OCI-LY7 (cell line): ENCODE measurements around the gene SOS1. TPM values are rescaled to one million over a fixed set of nuclear protein-coding genes. Genes with fewer than 3 reads are reported as not detected.

Source experiments
- BruUV-seq: library from RNA; stranded (reverse); fragments of 400-500 nt; replicated peaks from 2 replicates; lab custom pipeline; 2021; lab: Mats Ljungman, UMichigan
- CTCF ChIA-PET: fragments of 300-600 bp; sonication (Branson Sonifier 250); formaldehyde crosslinking; loops from one replicate; lab custom pipeline; 2022; ENCODE audit warnings: antibody characterized with exemption; ENCODE audit not compliant: unreplicated experiment; lab: Charles Lee
- POLR2A ChIA-PET: fragments of 300-600 bp; sonication (Branson Sonifier 250); formaldehyde crosslinking; loops from one replicate; lab custom pipeline; 2022; ENCODE audit warnings: antibody characterized with exemption; lab: Charles Lee
- DNase-seq: peaks from one replicate; pipeline ENCODE4 v3.0.0-alpha.2; 2015; ENCODE audit warnings: low spot score
- H2AFZ ChIP-seq: fragments of 200-600 bp; sonication (generic), shearing (Covaris generic); 2 replicates; pipeline ENCODE4 v1.6.1; 2014; ENCODE audit warnings: mild to moderate bottlenecking, antibody characterized with exemption, low read length, moderate library complexity
- H3K27ac ChIP-seq: fragments of 200-600 bp; sonication (generic); 2 replicates; pipeline ENCODE4 v1.5.1; 2014; ENCODE audit warnings: mixed run types, low read depth, mild to moderate bottlenecking, moderate library complexity, low read length, inconsistent platforms; ENCODE audit not compliant: poor library complexity, severe bottlenecking
- H3K36me3 ChIP-seq: fragments of 200-600 bp; sonication (generic); 2 replicates; pipeline ENCODE4 v1.6.1; 2014; ENCODE audit warnings: mild to moderate bottlenecking, antibody characterized with exemption, low read length, moderate library complexity, mixed read lengths; ENCODE audit not compliant: insufficient read depth
- H3K4me1 ChIP-seq: fragments of 200-600 bp; sonication (generic); 2 replicates; pipeline ENCODE4 v1.5.1; 2014; ENCODE audit warnings: mild to moderate bottlenecking, low read length; ENCODE audit not compliant: insufficient read depth, poor library complexity, severe bottlenecking
- H3K4me2 ChIP-seq: fragments of 200-600 bp; sonication (generic); 2 replicates; pipeline ENCODE4 v1.6.1; 2014; ENCODE audit warnings: mild to moderate bottlenecking, low read length
- H3K4me3 ChIP-seq: fragments of 200-600 bp; sonication (generic); 2 replicates; pipeline ENCODE4 v1.5.1; 2014; ENCODE audit warnings: mild to moderate bottlenecking, low read depth, low read length; ENCODE audit not compliant: poor library complexity, severe bottlenecking
- H3K79me2 ChIP-seq: fragments of 200-600 bp; sonication (generic); 2 replicates; pipeline ENCODE4 v1.6.1; 2016; ENCODE audit warnings: low read depth, mild to moderate bottlenecking, low read length, moderate library complexity, mixed read lengths; ENCODE audit not compliant: insufficient read depth
- H3K9me2 ChIP-seq: fragments of 200-600 bp; sonication (generic); 2 replicates; pipeline ENCODE4 v1.6.1; 2016; ENCODE audit warnings: mild to moderate bottlenecking, low read length, mixed read lengths; ENCODE audit not compliant: insufficient read depth
- H3K9me3 ChIP-seq: fragments of 200-600 bp; sonication (generic); 2 replicates; pipeline ENCODE4 v1.6.1; 2014; ENCODE audit warnings: mild to moderate bottlenecking, mixed run types, low read length, mixed read lengths
- H4K20me1 ChIP-seq: fragments of 200-600 bp; sonication (generic); 2 replicates; pipeline ENCODE4 v1.6.1; 2014; ENCODE audit warnings: mild to moderate bottlenecking, antibody characterized with exemption, low read length, moderate library complexity, mixed read lengths; ENCODE audit not compliant: insufficient read depth
- CTCF ChIP-seq: fragments of 200-600 bp; sonication (generic); conservative IDR thresholded peaks from 2 replicates; pipeline ENCODE4 v1.5.1; 2014; ENCODE audit warnings: mild to moderate bottlenecking, antibody characterized with exemption, low read length, moderate library complexity, mixed read lengths
- EZH2phosphoT487 ChIP-seq: fragments of 200-600 bp; sonication (generic); IDR thresholded peaks from 2 replicates; pipeline ENCODE4 v1.6.1; 2018; ENCODE audit warnings: low read depth, borderline replicate concordance, mild to moderate bottlenecking, mixed run types, antibody characterized with exemption, low read length, moderate library complexity, mixed read lengths
- intact Hi-C: fragments of 100-400 bp; cut with micrococcal nuclease; formaldehyde crosslinking; loops from one replicate; pipeline ENCODE4 v1.10.0; 2022; ENCODE audit not compliant: unreplicated experiment
- total RNA-seq, 2 experiments: library from RNA; depleted of rRNA in 1 of 2; stranded (reverse); fragments of >200 nt in 1 of 2; shearing (Covaris generic) in 1 of 2; gene quantifications; 2 replicates each; pipeline ENCODE4 v1.2.3, GENCODE V29; 2014 to 2022

The SOS1 gene
- total RNA-seq, 2 experiments from 2014 or later = 21.3 to 40.0 TPM

- H4K20me1 ChIP-seq = no peaks in the 10 kb centered on the region
- intact Hi-C loops = no loop called here
- TF ChIP-seq CTCF (no peak), EZH2phosphoT487 (no peak)
- H2AFZ ChIP-seq = no peak overlapping the region
- CTCF ChIA-PET = no interaction called here
- no peaks in the 10 kb centered on the region for H3K4me1 ChIP-seq
- H3K9me3 ChIP-seq = no peaks in the 10 kb centered on the region
- DNase-seq = no peak
- POLR2A ChIA-PET = interaction anchor here (1.0 kb wide), 1 partner anchor 59 kb away, joined by 3 read pairs; no protein-coding TSS in a partner anchor
- no peak overlapping the region for H3K4me2 ChIP-seq
- H3K9me2 ChIP-seq = no peaks in the 10 kb centered on the region
- H3K4me3 ChIP-seq = no peak overlapping the region
- no peaks in the 10 kb centered on the region for H3K79me2 ChIP-seq
- no peak overlapping the region for H3K27ac ChIP-seq
- no peaks in the 10 kb centered on the region for H3K36me3 ChIP-seq
- no TSS peak for BruUV-seq
Measured at GRCh38 chr2:38957972-38958371, 162.9 kb downstream of the SOS1 start.

DNA sequence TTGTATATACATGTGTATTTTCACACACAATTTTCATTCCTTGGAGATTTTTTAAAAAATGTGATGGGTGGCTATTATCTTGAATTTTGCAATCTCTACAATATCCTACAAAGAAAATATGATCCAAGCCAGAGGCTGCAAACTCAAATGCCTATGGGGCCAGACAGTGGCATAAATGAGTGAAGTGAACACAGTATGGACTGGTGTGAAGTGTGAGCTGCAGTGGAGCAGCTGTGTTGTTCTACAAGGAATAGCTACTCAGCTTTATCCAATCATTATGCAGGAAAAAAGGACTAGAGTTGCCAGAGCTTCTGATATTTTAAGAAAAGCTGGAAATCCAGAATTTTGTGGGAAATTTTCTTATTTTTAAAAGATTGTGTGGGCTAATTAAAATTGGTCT, 169.1 kb downstream of the SOS1 start:
- H3K4me3 ChIP-seq = no peak overlapping the region
- H3K4me2 ChIP-seq = no peak overlapping the region
- ChIA-PET POLR2A (interaction anchor here (0.9 kb wide), 2 partner anchors 27 to 30 kb away, joined by 3 read pairs; no protein-coding TSS in a partner anchor), CTCF (no interaction called here)
- H3K79me2 ChIP-seq = no peaks in the 10 kb centered on the region
- H3K36me3 ChIP-seq = no peaks in the 10 kb centered on the region
- H3K9me3 ChIP-seq = no peaks in the 10 kb centered on the region
- BruUV-seq = no TSS peak
- no peaks in the 10 kb centered on the region for H3K4me1 ChIP-seq
- TF ChIP-seq CTCF = no peak
- no peak for TF ChIP-seq EZH2phosphoT487
- no peak overlapping the region for H3K27ac ChIP-seq
- intact Hi-C loops = no loop called here
- H2AFZ ChIP-seq = no peak overlapping the region
- H4K20me1 ChIP-seq = no peaks in the 10 kb centered on the region
- no peak for DNase-seq
- H3K9me2 ChIP-seq = no peaks in the 10 kb centered on the region

DNA sequence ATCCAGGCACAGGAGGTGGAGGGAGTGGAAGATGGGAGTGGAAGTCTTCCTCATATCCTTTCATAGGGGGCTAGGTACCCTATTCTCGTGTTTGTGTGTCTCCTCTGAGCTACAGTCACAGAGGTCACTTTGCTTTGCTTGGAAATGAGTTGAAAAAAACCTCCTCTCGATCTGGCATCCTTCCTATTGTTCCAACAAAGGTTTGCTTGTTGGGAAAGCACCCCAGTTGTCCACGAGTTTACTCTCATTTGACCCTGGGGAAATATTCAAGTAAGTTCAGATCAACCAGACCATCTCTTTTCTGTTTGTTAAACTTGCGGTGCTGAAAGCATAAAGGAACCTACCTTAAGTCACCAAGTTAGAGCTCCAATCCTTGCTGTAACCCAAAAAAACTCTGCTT, 171.9 kb downstream of the SOS1 start:
- Histone ChIP-seq H3K4me1 (no peaks in the 10 kb centered on the region), H3K36me3 (no peaks in the 10 kb centered on the region), H3K4me2 (no peak overlapping the region), H3K79me2 (no peaks in the 10 kb centered on the region), H3K27ac (no peak overlapping the region), H2AFZ (peak overlapping the region; percentile 41), H3K4me3 (no peak overlapping the region), H3K9me2 (no peaks in the 10 kb centered on the region), H3K9me3 (no peaks in the 10 kb centered on the region), H4K20me1 (no peaks in the 10 kb centered on the region)
- intact Hi-C loops = loop anchor here (5.0 to 10.0 kb wide), 2 partner anchors 108 to 776 kb away; no protein-coding TSS in a partner anchor
- BruUV-seq = no TSS peak
- TF ChIP-seq EZH2phosphoT487 = no peak
- TF ChIP-seq CTCF = no peak
- ChIA-PET CTCF (no interaction called here), POLR2A (interaction anchor here (0.6 kb wide), 1 partner anchor 272 kb away, joined by 3 read pairs; no protein-coding TSS in a partner anchor)
- DNase-seq = no peak
